OCI-LY3 (cell line): ENCODE measurements around the gene VASN.

ENCODE experiments used
- H2AFZ ChIP-seq: fragments of 200-600, 300-600 bp; shearing (Covaris generic); 2 replicates; pipeline ENCODE4 v1.6.0; 2014; ENCODE audit warnings: antibody characterized with exemption, low read depth, low read length
- H3K27ac ChIP-seq: fragments of 200-600, 300-600 bp; sonication (generic); 2 replicates; pipeline ENCODE4 v1.5.1; 2014; ENCODE audit warnings: mild to moderate bottlenecking, low read length, moderate library complexity, mixed read lengths
- H3K27me3 ChIP-seq: fragments of 200-600, 300-600 bp; sonication (generic); 2 replicates; pipeline ENCODE4 v1.6.1; 2014; ENCODE audit warnings: low read depth, low read length, mixed read lengths
- H3K36me3 ChIP-seq: fragments of 200-600, 300-600 bp; sonication (generic); replicated peaks from 2 replicates; pipeline ENCODE3; 2014; ENCODE audit warnings: low read depth, low read length, mixed read lengths
- H3K4me1 ChIP-seq: fragments of 300-600, 200-600 bp; sonication (generic); 2 replicates; pipeline ENCODE4 v1.6.1; 2014; ENCODE audit warnings: low read length, mixed read lengths
- H3K4me2 ChIP-seq: fragments of 200-600, 300-600 bp; sonication (generic); 2 replicates; pipeline ENCODE4 v1.6.1; 2014; ENCODE audit warnings: low read length, mixed read lengths
- H3K4me3 ChIP-seq: fragments of 300-600, 200-600 bp; sonication (generic); 2 replicates; pipeline ENCODE4 v1.5.1; 2014; ENCODE audit warnings: antibody characterized with exemption, mild to moderate bottlenecking, low read length, moderate library complexity
- H3K79me2 ChIP-seq: fragments of 300-600, 200-600 bp; shearing (Covaris generic); 2 replicates; pipeline ENCODE4 v1.6.1; 2014; ENCODE audit warnings: mild to moderate bottlenecking, low read length, mixed read lengths
- H3K9ac ChIP-seq: fragments of 300-600, 200-600 bp; shearing (Covaris generic); 2 replicates; pipeline ENCODE4 v1.6.0; 2014; ENCODE audit warnings: mild to moderate bottlenecking, low read length, moderate library complexity
- H3K9me3 ChIP-seq: fragments of 200-600, 300-600 bp; shearing (Covaris generic); 2 replicates; pipeline ENCODE4 v1.6.1; 2014; ENCODE audit warnings: low read length, mixed read lengths; ENCODE audit not compliant: insufficient read depth
- H4K20me1 ChIP-seq: fragments of 200-600, 300-600 bp; sonication (generic); 2 replicates; pipeline ENCODE4 v1.6.1; 2016; ENCODE audit warnings: low read length, mixed read lengths; ENCODE audit not compliant: insufficient read depth
- EZH2phosphoT487 ChIP-seq: fragments of 200-600 bp; shearing (Covaris generic); IDR thresholded peaks from 2 replicates; pipeline ENCODE4 v1.6.1; 2018; ENCODE audit warnings: antibody characterized with exemption, mixed run types, low read depth
- TF ChIP-seq, protein P1 (sequence below): fragments of 200-600, 300-600 bp; sonication (generic); IDR thresholded peaks from 2 replicates; pipeline ENCODE4 v1.5.1; 2014; ENCODE audit warnings: antibody characterized with exemption, low read length, low read depth

Gene VASN

GRCh38 chr16:4370151-4370550 lies 1.5 kb upstream of the VASN start:
- Histone ChIP-seq H3K4me1 (no peaks in the 10 kb centered on the region), H3K9ac (no peak overlapping the region)
- no peak for TF ChIP-seq EZH2phosphoT487
- TF ChIP-seq, protein P1, sequence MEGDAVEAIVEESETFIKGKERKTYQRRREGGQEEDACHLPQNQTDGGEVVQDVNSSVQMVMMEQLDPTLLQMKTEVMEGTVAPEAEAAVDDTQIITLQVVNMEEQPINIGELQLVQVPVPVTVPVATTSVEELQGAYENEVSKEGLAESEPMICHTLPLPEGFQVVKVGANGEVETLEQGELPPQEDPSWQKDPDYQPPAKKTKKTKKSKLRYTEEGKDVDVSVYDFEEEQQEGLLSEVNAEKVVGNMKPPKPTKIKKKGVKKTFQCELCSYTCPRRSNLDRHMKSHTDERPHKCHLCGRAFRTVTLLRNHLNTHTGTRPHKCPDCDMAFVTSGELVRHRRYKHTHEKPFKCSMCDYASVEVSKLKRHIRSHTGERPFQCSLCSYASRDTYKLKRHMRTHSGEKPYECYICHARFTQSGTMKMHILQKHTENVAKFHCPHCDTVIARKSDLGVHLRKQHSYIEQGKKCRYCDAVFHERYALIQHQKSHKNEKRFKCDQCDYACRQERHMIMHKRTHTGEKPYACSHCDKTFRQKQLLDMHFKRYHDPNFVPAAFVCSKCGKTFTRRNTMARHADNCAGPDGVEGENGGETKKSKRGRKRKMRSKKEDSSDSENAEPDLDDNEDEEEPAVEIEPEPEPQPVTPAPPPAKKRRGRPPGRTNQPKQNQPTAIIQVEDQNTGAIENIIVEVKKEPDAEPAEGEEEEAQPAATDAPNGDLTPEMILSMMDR = no peak

DNA sequence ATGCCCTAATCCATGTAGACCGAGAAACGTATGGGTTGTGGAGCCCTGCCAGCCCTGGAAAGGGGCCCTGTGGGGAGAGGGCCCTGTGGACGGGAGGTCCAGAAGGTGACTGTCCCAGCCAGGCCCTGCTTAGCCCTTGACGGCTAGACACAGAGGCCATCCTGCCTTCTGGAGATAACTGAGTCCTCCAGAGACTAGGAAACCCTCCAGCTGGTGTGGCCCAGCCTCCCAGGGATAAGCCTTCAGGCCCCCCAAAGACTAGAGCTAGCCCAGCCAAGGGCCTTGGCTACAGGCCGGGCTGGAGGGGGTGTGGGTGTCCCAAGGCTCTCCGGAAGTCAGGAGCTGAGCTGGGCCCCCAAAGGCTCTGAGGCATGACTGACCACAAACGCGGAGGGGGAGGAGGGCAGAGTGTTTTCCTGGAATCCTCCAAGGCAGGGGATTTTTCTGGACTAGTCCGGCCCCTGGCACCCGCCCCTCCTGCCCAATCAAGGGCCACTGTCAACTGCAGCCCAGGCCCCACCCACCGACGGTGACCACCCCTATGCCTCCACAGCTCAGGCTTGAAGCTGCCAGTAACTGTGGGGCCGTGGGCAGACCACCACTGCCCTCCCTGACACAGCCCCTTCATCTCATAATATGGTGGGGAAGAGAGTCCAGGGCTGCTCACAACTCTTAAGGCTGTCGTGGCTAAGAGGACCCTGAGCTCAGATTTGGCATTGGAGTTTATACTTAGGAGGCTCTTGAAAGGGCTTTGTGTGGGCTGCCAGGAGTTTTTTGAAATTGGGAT lies 885 bp upstream of the VASN start:
- Histone ChIP-seq H3K4me2 (peak overlapping the region; percentile 55; the same call in 1 of the 2 replicates), H3K79me2 (no peaks in the 10 kb centered on the region), H3K36me3 (no peaks in the 10 kb centered on the region), H3K9me3 (no peaks in the 10 kb centered on the region), H2AFZ (no peak overlapping the region), H3K4me1 (no peaks in the 10 kb centered on the region), H3K9ac (no peak overlapping the region), H3K27ac (no peak overlapping the region), H4K20me1 (peaks cover 7% of the 10 kb centered on the region; the same call in 1 of the 2 replicates), H3K27me3 (no peaks in the 10 kb centered on the region), H3K4me3 (no peak overlapping the region)
- TF ChIP-seq, protein P1 = no peak

More at GRCh38 chr16:4370151-4370550, 1.5 kb upstream of the VASN start:
- Histone ChIP-seq H3K4me2 (no peak overlapping the region), H3K27me3 (no peaks in the 10 kb centered on the region), H3K4me3 (no peak overlapping the region), H4K20me1 (peaks cover 7% of the 10 kb centered on the region; the same call in 1 of the 2 replicates), H2AFZ (no peak overlapping the region), H3K27ac (no peak overlapping the region), H3K9me3 (no peaks in the 10 kb centered on the region), H3K36me3 (no peaks in the 10 kb centered on the region), H3K79me2 (no peaks in the 10 kb centered on the region)

DNA sequence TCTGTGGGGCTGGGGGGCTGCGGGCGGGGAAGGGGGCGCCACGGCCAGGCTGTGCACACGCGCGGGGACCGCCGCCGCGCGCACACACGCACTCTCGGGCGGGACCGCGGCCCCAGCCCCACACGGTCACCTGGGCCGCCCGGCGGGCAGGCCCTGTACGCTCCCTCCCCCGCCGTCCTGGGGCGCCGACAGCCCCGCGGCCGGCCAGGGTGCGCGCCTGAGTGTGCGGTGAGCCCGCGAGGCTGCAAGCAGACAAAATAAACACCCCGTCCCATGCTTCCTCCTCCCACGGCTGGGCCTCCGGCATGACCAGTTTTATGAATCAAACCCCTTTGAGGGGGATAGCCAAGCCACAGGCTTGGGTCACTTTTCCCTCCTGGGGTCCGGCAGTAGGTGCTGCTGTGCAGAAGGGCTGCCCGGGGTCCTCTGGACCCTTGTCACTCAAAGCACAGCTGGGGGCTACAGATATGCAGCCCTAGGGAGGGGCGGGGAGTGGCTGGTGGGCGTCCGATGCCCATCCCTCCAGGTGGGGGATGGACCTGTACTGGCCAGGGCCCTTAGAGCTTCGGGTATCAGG lies 441 bp downstream of the VASN start:
- H3K4me1 ChIP-seq = no peaks in the 10 kb centered on the region
- no peak overlapping the region for H3K9ac ChIP-seq
- H3K4me2 ChIP-seq = peak overlapping the region; percentile 55
- H3K79me2 ChIP-seq = no peaks in the 10 kb centered on the region
- H3K36me3 ChIP-seq = no peaks in the 10 kb centered on the region
- H3K9me3 ChIP-seq = no peaks in the 10 kb centered on the region
- peaks cover 7% of the 10 kb centered on the region; the same call in 1 of the 2 replicates for H4K20me1 ChIP-seq
- H3K4me3 ChIP-seq = peak overlapping the region; percentile 62
- no peak for TF ChIP-seq EZH2phosphoT487
- TF ChIP-seq, protein P1 = no peak
- no peaks in the 10 kb centered on the region for H3K27me3 ChIP-seq
- H3K27ac ChIP-seq = no peak overlapping the region
- H2AFZ ChIP-seq = no peak overlapping the region

GRCh38 chr16:4372578-4373355 lies 1.1 kb downstream of the VASN start:
- peaks cover 7% of the 10 kb centered on the region; the same call in 1 of the 2 replicates for H4K20me1 ChIP-seq
- H2AFZ ChIP-seq = no peak overlapping the region
- no peaks in the 10 kb centered on the region for H3K9me3 ChIP-seq
- no peak overlapping the region for H3K4me2 ChIP-seq
- no peaks in the 10 kb centered on the region for H3K36me3 ChIP-seq
- no peak for TF ChIP-seq EZH2phosphoT487
- TF ChIP-seq, protein P1 = no peak
- no peak overlapping the region; the same call in 1 of the 2 replicates for H3K4me3 ChIP-seq
- H3K27ac ChIP-seq = no peak overlapping the region
- no peaks in the 10 kb centered on the region for H3K79me2 ChIP-seq
- no peak overlapping the region for H3K9ac ChIP-seq
- H3K4me1 ChIP-seq = no peaks in the 10 kb centered on the region
- H3K27me3 ChIP-seq = no peaks in the 10 kb centered on the region
